HG02571 (cell line): ENCODE data around the gene HCK.

Source experiments
- ATAC-seq: cut with Tn5 transposase; IDR thresholded peaks from one replicate; pipeline ENCODE4 v1.9.1; 2021; ENCODE audit warnings: mild to moderate bottlenecking, moderate library complexity; ENCODE audit not compliant: unreplicated experiment

The HCK gene

DNA sequence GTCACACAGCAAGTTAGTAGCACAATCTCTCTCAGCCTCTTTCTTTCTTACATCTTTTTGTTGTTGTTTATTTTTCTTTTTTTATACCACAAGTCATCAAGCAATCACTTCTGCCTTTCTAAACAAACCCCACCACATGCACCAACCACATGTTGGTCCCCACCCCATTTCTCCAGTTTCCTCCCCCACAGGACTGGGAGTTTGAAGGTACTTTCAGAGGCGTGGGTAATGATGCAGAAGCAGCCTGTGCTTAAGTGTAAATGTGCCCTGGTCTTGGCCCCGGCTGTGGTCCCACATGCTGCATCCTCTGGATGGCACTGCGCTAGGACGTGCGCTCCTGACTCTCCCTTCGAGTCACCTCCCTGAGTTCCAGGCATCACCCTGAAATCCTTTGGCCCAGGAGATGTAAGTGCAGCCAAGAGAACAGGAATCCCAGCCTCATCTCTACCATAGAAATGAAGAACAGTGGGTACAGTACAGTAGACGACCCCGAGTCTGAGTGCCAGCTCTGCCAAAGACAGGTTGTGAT, 5.7 kb downstream of the HCK start:
- no peak for ATAC-seq

DNA sequence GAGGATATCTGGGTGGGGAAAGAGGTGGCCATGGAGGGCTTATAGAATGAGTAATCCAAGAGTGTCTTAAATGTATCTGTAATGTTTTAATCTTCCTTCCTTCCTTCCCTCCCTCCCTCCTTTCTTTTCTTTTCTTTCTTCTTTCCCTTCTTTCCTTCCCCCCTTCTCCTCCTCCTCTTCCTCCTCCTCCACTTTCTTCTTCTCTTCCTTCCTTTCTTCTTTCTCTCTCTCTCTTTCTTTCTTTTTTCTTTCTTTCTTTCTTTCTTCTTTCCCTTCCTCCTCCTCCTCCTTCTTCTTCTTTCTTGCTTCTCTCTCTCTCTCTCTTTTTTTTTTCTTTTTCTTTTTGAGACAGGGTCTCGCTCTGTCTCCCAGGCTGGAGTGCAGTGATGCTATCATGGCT, 7.1 kb downstream of the HCK start:
- no peak for ATAC-seq

DNA sequence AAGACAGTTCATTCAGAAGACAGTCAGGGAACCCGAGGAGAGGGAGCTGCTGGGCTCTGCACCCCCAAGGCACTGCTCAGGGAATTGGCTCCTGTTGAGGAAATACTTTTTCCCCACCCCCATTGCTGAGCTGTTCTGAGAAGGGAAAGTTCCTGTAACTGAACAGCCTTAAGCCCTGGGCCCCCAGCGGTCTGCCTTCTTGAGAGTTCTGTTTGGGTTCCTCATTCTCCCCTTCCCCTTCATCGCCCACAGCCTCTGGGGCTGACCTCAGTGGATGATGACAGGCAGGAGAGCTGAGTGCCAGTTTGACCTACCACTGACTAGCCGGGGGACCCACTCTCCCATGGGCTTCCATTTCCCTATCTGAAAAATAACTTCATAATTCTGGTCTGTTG, 10.7 kb downstream of the HCK start:
- ATAC-seq, result no peak

DNA sequence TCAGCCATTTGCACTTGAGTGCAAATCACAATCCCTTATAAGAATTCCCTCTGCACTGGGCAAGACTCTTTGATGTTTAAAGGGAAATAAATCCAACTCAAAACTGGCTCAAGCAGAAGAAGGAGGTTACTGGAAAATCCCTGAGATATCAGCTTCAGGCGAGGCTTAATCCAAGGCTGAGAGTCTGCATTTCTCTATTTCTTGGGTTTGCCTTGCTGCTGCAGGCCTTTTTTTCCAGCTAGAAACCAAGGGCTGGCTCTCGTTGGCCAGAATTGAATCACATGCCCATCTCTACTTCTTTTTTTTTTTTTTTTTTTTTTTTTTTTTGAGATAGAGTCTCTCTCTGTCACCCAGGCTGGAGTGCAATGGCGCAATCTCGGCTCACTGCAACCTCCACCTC, 11.7 kb downstream of the HCK start:
- no peak for ATAC-seq

DNA sequence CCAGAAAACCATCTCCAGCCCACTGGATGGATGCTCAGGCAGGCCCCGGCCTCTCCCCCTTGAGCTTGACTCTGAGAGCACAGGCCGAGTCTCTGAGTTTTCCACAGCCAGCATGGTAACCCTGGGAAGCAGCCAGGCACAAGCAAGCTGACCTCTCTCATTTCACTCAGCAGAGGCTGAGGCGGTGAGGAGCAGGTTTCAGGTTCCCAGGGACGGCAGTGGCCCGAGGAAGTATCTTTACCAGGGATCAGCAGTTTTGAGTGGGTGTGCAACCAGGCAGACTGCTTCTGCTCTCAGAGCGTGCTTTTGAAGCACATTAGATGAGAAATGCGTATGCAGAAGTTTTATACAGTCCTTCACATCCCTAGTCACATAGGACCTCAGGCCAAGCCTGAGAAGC, 12.6 kb downstream of the HCK start:
- no peak for ATAC-seq

DNA sequence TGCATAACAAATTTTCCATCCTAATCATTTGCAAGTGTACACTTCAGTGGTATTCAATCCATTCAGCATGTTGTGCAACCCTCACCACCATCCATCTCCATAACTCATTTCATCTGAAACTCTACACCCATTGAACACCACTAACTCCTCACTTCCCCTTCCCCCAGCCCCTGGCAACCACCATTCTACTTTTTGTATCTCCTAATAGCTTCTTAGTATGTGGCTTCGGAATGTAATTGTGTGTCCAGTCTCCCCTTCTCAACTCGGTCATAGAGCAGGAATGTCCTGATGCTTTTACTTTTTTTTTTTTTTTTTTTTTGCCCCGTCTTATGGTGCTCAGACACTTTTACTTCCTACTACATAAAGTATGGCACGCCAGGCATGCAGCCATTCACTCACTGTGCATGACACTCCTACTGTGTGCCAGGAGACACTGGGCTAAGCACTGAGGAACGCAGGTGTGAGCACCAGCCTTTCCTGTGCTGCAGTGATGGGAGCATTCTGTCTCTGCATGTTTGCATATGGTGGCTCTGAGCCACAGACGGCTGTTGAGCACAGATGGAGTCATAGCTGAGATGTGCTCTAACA, 15.3 kb downstream of the HCK start:
- no peak for ATAC-seq

DNA sequence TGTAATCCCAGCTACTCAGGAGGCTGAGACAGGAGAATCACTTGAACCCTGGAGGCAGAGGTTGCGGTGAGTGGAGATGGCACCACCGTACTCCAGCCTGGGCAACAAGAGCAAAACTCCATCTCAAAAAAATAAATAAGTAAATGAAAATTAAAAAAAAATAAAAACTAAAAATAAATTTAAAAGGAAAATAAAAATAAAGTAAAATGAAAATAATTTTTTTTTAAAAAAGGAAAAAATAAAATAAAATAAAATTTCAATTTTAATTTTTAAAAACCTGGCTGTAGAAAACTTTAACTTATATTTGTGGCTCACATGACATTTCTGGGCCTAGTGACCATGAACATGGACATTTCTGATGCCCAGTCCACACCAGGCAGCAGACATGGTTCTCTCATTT, 16.1 kb downstream of the HCK start:
- no peak for ATAC-seq

DNA sequence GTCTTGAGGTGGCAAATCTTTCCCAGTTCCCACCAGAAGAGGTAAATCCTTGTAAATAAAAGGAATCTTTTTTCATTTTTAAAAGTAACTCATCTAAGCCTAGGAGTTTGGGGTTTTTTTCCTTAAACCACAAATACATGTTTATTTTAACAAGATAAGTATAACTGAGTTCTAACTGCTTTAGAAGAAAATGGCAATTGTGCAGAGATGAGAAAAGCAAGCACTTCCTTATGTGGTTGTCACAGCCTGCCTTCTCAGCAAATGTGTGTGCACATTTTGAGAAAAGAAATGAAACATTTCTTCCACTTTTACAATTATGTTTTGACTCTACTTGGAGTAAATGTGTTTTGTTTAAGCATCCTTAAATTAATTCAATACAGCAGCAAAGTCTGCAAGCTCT, 17.7 kb downstream of the HCK start:
- no peak for ATAC-seq

DNA sequence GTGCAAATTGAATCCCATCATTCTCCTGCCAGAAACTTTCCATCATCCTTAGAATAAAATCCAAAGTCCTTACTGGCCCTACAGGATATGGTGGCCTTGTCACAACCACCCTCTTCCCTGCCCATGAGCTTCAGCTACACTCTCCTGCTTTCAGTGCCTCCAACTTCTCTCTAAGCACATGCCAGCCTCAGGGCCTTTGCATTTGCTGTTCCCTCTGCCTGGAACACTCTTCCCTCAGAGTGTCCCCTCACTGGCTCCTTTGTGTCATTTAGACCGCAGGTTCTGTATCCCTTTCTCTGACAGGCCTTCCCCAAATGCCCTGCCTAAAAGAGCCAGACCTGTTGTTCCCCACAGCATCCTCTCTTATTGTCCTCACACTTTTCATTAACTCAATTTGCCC, 18.2 kb downstream of the HCK start:
- no peak for ATAC-seq

DNA sequence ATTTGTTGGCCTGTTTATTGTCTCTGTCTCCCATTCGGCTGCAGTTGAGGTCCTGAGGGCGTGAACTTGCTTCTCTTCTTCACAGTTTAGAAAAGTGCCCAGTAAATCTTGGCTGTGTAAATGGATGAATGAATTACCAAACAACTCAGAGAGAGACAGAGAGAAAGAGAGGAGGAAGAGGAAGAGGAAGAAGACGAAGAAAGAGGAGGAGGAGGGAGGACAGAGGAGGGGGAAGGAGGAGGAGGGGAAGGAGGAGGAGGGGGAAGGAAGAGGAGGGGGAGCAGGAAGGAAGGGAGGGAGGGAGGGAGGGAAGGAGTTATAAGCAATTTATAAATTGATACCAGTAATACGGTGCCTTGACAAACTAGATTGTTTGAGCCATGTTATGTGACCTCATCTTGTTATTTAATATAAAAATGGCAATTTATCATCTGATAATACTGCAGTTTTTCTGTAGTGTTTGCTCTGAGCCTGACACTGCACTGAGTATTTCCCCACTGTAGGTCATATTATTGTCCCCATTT, 18.7 kb downstream of the HCK start:
- ATAC-seq, result no peak

DNA sequence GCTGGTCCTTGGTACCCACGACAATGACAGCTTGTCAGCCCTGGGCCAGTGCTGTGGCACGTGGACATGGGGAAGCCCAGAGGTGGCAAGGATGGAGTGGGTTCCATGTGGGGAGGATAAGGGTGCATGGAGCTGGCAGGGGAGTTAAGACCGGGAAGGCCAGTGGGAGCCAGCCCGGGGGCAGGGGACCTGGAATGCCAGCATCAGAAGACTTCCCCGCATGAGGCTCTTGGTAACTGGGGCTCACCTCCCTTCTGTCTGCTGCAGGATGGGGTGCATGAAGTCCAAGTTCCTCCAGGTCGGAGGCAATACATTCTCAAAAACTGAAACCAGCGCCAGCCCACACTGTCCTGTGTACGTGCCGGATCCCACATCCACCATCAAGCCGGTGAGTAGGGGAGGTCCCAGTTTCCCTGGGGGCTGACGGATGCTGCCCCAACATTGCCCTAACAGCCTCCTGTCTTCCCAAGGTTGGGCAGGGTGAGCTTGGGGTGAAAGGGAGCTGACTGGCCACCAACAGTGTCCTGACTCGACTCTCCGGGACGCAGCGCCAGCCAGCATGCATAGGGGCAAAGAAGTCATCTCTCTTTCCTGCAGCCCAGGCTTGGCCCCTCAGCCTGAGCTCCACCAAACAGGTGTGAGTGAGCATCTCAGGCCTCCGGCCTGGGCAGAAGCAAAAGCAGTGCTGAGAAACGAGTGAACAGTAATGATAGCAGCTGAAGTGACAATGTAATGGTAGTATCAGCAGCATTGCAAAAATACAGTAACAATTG, 19.5 kb downstream of the HCK start:
- ATAC-seq, result no peak

DNA sequence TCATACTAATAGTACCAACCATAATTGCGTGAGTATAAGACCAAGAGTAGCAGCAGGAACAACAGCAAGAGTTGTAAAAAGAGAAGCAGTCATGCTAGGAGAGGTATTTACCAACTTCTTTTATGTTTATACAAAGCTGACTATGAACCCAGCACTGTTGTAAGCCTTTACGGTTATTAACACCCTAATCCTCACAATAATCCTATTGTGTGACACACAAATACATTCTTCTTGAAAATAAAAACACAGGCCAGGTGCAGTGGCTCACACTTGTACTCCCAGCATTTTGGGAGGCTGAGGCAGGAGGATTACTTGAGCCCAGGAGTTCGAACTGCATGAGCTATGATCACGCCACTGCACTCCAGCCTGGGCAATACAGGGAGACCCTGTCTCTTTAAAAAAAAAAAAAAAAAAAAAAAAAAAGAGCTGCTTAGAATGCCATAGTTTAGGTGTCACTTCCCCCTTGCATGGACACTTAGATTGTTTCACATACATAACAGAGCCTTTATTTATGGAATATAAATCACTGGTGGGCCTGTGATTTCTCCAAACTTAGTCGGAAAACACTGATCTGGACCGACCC, 20.2 kb downstream of the HCK start:
- no peak for ATAC-seq

DNA sequence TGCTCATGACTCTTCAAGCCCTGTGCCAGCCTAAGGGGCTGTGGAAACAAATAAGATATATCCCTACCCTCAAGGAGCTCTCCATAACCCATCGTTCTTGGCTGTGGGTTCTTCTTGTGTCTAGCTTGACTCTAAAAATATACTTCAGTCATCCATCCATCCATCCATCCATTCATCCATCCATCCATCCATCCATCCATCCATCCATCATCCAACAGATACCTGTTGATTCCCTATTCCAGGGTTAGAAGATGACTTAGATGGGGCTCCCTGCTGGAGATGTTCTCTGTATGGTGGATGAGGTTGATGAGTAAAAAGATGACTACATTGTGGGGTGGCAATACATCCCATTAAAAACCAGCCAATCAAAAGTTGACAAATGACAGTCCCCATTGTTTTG, 23.5 kb downstream of the HCK start:
- no peak for ATAC-seq

DNA sequence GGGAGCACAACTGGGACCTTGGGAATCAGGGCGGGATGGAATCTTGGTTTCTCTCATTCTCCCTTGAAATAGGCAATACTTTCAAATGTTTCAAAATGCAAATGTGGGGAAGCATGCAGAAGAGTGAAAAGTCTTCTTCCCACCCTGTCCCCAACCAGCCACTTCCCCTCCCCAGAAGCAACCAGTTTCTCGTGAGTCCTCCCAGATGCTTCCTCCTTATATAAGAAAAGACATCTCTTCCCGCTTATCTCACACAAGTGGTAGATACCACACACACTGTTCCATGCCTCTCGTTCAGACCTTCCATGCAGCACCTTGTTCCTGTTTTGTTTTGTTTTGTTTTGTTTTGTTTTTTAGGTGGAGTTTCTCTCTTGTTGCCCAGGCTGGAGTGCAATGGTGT, 25.1 kb downstream of the HCK start:
- no peak for ATAC-seq

DNA sequence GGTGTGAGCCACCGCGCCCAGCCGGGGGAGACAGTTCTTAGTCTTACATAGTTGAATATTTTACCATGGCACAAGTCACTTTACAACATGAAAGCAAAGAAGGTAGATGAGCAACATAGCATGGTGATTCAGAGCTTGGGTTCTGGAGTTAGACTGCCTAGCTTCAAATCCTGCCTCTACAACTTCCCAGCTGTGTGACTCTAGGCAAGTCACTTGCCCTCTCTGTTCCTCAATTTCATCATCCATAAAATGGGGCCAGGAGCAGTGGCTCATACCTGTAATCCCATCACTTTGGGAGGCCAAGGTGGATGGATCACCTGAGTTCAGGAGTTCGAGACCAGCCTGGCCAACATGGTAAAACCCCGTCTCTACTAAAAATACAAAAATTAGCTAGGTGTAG, 26.3 kb downstream of the HCK start:
- no peak for ATAC-seq

DNA sequence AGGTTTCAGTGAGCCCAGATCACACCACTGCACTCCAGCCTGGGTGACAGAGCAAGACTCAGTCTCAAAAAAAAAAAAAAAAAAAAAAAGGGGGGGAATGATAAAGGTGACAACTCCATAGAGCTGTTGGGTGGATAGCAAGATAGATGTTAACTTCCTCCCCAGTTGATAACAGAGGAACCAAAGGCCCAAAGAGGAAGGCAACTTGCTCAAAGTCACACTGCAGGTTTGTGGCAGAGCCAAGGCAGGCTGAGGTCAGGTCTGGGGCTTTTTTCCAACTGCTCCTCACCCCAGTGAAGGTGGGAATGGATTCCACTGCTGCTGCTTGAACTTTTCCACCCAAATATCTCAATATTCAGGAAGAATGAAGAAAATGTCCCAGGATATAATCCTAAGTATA, 26.7 kb downstream of the HCK start:
- no peak for ATAC-seq

DNA sequence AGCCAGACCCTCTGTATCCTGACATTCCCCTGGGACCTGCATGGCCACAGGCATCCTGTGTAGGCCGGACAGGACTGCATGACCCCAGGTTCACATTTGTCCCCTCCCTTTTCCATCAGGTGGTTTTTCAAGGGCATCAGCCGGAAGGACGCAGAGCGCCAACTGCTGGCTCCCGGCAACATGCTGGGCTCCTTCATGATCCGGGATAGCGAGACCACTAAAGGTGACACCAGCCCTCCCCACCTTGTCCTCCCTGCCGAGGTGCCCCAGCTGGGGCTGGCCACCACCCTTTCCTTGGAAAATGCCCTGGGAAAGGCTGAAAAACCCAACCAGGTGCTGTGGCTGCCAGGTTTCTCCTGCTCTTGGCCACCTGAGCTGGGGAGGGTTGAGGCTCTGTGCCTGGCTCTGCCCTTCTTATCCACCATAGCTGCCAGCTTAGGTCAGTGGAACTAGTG, 27.6 kb downstream of the HCK start:
- no peak for ATAC-seq

DNA sequence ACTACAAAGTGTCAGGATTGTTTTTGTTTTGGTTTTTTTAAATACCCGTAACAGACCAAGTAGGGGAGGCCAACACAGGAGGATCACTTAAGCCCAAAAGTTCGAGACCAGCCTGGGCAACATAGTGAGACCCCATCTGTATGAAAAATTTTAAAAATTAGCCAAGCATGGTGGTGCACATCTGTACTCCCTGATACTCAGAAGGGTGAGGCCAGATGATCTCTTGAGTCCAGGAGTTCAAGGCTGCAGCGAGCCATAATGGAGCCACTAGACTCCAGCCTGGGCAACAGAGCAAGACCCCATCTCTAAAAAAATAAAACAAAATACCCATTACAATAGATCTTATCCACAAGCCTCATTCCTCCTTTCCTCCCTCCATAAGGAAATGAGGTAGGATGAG, 28.7 kb downstream of the HCK start:
- ATAC-seq, result no peak

DNA sequence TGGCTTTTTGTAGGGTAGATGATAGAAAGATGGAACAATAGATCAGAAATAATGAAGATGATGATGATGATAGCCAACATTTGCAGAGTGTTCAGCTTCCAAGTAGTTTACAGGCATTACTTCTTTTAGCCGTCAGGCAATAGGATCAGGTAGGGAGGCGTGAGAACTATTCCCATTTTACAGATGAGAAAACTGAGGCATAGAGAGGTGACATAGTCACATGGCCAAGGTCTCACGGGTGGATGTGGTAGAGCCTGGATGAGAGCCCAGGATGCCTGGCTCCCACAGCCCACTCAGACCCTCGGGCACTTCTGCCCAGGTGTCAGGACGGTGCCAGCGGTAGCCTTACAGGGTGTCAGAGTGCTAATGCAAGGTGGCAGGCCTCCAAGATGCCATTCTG, 31.4 kb downstream of the HCK start:
- ATAC-seq, result no peak

DNA sequence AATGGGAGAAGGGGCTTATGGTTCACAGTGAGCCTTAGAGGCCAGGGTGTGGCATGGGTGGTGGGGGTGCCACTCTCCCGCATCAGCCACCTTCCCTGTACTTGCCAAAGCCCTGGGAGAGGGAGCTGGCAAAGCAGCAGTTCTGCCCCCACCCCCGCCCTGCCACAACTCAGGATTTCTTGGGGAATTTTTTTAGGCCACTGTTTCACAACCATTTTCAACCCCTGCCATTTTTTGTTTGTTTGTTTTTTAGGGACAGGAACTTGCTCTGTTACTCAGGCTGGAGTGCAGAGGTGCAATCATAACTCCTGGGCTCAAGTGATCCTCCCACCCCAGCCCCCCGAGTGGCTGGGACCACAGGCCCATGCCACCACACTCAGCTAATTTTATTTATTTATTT, 35.0 kb downstream of the HCK start:
- no peak for ATAC-seq

DNA sequence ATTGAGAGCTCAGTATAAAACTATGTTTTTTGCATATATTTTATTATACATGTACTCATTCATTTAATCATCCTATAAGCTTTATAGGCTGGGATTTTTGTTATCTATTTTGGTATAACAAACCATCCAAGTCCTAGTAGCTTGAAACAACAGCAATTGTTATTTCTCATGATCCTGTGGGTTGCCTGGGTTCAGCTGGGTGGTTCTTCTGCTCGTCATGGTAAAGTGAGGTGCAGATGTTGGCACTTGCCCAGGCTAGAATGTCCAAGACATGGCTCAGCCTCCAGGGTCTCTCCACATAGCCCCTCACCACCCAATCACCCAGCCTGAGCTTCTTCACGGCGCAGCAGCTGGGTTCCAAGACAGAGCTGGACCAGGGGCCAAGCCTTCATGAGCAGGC, 36.7 kb downstream of the HCK start:
- no peak for ATAC-seq
